Prostate gland (tissue), 2 donors: ENCODE results near the gene ACSM5.
"Not testable (repeated sequence)": the region's sequence is repeated elsewhere in the genome, so short reads cannot be mapped to it uniquely, and the experiment has no call there.

Source experiments
- POLR2A ChIP-seq: fragments of 450-650 bp; IDR thresholded peaks from one replicate; pipeline ENCODE4 v1.6.1; 2016; ENCODE audit warnings: antibody characterized with exemption, mild to moderate bottlenecking
- POLR2AphosphoS5 ChIP-seq: sonication (generic); formaldehyde crosslinking; IDR thresholded peaks from one replicate; pipeline ENCODE4 v1.6.1; 2017; ENCODE audit warnings: antibody characterized with exemption
- TF ChIP-seq, protein P1 (sequence below), 4 experiments: fragments of 200-600 bp in 2 of 4; fragments of 450-650 bp in 2 of 4; sonication (generic) in 2 of 4; IDR thresholded peaks; 1 replicate in 3 of 4; 2 replicates in 1 of 4; pipeline ENCODE4 v1.5.1; 2016 to 2019; ENCODE audit warnings: antibody characterized with exemption in 4 of 4, mild to moderate bottlenecking in 2 of 4, moderate library complexity in 2 of 4

DNA sequence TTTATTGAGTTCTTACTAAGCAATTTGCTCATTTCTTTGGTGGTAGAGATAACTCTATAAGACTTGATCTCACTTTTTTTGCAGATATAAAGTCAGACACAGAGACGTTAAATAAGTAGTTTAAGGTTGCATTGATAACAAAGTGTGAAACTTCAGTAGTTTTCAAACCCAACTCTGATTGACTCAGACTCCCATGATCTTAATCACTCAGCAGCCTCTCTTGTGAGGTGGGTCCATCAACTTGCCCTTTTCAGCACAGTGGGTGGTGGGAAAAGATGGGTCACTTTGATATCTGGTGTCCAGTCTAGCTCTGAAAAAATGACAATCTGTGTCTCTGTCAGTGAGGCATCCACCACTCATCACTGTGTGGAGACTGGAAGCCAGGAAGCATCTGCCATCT is 61.4 kb downstream of the ACSM5 start:
- TF ChIP-seq POLR2AphosphoS5, POLR2A: not testable (repeated sequence)
- TF ChIP-seq, protein P1, sequence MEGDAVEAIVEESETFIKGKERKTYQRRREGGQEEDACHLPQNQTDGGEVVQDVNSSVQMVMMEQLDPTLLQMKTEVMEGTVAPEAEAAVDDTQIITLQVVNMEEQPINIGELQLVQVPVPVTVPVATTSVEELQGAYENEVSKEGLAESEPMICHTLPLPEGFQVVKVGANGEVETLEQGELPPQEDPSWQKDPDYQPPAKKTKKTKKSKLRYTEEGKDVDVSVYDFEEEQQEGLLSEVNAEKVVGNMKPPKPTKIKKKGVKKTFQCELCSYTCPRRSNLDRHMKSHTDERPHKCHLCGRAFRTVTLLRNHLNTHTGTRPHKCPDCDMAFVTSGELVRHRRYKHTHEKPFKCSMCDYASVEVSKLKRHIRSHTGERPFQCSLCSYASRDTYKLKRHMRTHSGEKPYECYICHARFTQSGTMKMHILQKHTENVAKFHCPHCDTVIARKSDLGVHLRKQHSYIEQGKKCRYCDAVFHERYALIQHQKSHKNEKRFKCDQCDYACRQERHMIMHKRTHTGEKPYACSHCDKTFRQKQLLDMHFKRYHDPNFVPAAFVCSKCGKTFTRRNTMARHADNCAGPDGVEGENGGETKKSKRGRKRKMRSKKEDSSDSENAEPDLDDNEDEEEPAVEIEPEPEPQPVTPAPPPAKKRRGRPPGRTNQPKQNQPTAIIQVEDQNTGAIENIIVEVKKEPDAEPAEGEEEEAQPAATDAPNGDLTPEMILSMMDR (IDR thresholded peaks at IDR 0.05) = not testable (repeated sequence)
